ENCODE results near the gene ZFAND2A. TPM values are rescaled to one million over a fixed set of nuclear protein-coding genes. Genes with fewer than 3 reads are reported as not detected.

The ZFAND2A gene
- total RNA-seq, 1 experiment from 2014 or later = 19.1 TPM

- CTCF ChIA-PET = no interaction called here
- H3K36me3 ChIP-seq (ENCODE audit: control insufficient read depth in 1 of 2, insufficient read depth in 2 of 2, low read length in 2 of 2) = no peaks in the 10 kb centered on the region
- H3K27me3 ChIP-seq (ENCODE audit: insufficient read depth, low read length) = no peaks in the 10 kb centered on the region
- H2AFZ ChIP-seq (ENCODE audit: low read depth, low read length, poor library complexity, severe bottlenecking) = no peak overlapping the region
- H3K4me1 ChIP-seq (ENCODE audit: control insufficient read depth in 1 of 2, insufficient read depth in 2 of 2, low read length in 2 of 2) = no peaks in the 10 kb centered on the region
- no peak for DNase-seq (ENCODE audit: low read depth, low spot score)
- H3K4me3 ChIP-seq (replicated peaks in 1 of 2; ENCODE audit: low read depth in 1 of 2, low read length in 2 of 2) = no peak overlapping the region
- no peak for ATAC-seq
- H3K9ac ChIP-seq (ENCODE audit: low read length) = no peak overlapping the region
- TF ChIP-seq EZH2phosphoT487 (IDR thresholded peaks at IDR 0.05; ENCODE audit: borderline replicate concordance) (no peak), ZNF274 (IDR thresholded peaks at IDR 0.05; ENCODE audit: low read depth, low read length) (no peak), EZH2 (IDR thresholded peaks at IDR 0.05) (no peak), ZFX (IDR thresholded peaks at IDR 0.05) (no peak), ATF3 (IDR thresholded peaks at IDR 0.05) (no peak), TCF7L2 (IDR thresholded peaks at IDR 0.05; ENCODE audit: borderline replicate concordance, extremely low read depth, insufficient read depth, insufficient read length) (no peak), RAD21 (IDR thresholded peaks at IDR 0.05; ENCODE audit: low read depth) (no peak), FOSL1 (IDR thresholded peaks at IDR 0.05; ENCODE audit: low read depth) (no peak), CTCF (IDR thresholded peaks at IDR 0.05 in 2 of 3, conservative IDR thresholded peaks at IDR 0.05 in 1 of 3; ENCODE audit: borderline replicate concordance in 1 of 3, insufficient read depth in 1 of 3, low read depth in 2 of 3, low read length in 2 of 3) (no peak), CEBPB (IDR thresholded peaks at IDR 0.05; ENCODE audit: low read depth) (no peak), ELF1 (IDR thresholded peaks at IDR 0.05; ENCODE audit: borderline replicate concordance, low read depth) (no peak), ZBTB33 (IDR thresholded peaks at IDR 0.05; ENCODE audit: extremely low read depth, insufficient replicate concordance, low read length) (no peak)
- TF ChIP-seq, protein P1, sequence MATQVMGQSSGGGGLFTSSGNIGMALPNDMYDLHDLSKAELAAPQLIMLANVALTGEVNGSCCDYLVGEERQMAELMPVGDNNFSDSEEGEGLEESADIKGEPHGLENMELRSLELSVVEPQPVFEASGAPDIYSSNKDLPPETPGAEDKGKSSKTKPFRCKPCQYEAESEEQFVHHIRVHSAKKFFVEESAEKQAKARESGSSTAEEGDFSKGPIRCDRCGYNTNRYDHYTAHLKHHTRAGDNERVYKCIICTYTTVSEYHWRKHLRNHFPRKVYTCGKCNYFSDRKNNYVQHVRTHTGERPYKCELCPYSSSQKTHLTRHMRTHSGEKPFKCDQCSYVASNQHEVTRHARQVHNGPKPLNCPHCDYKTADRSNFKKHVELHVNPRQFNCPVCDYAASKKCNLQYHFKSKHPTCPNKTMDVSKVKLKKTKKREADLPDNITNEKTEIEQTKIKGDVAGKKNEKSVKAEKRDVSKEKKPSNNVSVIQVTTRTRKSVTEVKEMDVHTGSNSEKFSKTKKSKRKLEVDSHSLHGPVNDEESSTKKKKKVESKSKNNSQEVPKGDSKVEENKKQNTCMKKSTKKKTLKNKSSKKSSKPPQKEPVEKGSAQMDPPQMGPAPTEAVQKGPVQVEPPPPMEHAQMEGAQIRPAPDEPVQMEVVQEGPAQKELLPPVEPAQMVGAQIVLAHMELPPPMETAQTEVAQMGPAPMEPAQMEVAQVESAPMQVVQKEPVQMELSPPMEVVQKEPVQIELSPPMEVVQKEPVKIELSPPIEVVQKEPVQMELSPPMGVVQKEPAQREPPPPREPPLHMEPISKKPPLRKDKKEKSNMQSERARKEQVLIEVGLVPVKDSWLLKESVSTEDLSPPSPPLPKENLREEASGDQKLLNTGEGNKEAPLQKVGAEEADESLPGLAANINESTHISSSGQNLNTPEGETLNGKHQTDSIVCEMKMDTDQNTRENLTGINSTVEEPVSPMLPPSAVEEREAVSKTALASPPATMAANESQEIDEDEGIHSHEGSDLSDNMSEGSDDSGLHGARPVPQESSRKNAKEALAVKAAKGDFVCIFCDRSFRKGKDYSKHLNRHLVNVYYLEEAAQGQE (IDR thresholded peaks at IDR 0.05; ENCODE audit: low read depth) = no peak
- TF ChIP-seq, protein P2, sequence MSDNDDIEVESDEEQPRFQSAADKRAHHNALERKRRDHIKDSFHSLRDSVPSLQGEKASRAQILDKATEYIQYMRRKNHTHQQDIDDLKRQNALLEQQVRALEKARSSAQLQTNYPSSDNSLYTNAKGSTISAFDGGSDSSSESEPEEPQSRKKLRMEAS (IDR thresholded peaks at IDR 0.05) = no peak
- BruUV-seq (replicated peaks) = no TSS peak
- no peak overlapping the region for H3K4me2 ChIP-seq (ENCODE audit: low read length)
- POLR2A ChIA-PET = no interaction called here
- H3K79me2 ChIP-seq (ENCODE audit: insufficient read depth, low read length) = peaks cover 43% of the 10 kb centered on the region; the same call in 1 of the 2 replicates
- no peak overlapping the region for H3K27ac ChIP-seq (ENCODE audit: low read depth, low read length)
- no peaks in the 10 kb centered on the region for H3K9me2 ChIP-seq (ENCODE audit: insufficient read depth)
- no peaks in the 10 kb centered on the region for H4K20me1 ChIP-seq (ENCODE audit: insufficient read depth)
- RAD21 ChIA-PET (ENCODE audit: low non-redundant PET in 1 of 2, low total read pairs in 2 of 2, uncharacterized antibody in 2 of 2, unreplicated experiment in 2 of 2) = no interaction called here
- no peaks in the 10 kb centered on the region for H3K9me3 ChIP-seq (ENCODE audit: control insufficient read depth in 1 of 2, insufficient read depth in 1 of 2, low read depth in 1 of 2, low read length in 2 of 2)
- intact Hi-C loops (cut with micrococcal nuclease) = no loop called here
These were observed 53.1 kb downstream of the ZFAND2A start for GRCh38 chr7:1106793-1107421.

Measured in HCT116 (cell line).